Osteocyte (in vitro differentiated cells): ENCODE data around the gene FMN2. TPM values are rescaled to one million over a fixed set of nuclear protein-coding genes. Genes with fewer than 3 reads are reported as not detected.

Source experiments
- DNase-seq: peaks from one replicate; pipeline ENCODE4 v3.0.0; 2021; ENCODE audit warnings: mixed read lengths; ENCODE audit not compliant: unreplicated experiment; ENCODE audit errors: extremely low spot score
- H3K27ac Mint-ChIP-seq: one replicate; pipeline ENCODE4 v1.8.0; 2021; ENCODE audit warnings: mild to moderate bottlenecking, mixed read lengths; ENCODE audit not compliant: unreplicated experiment
- H3K27me3 Mint-ChIP-seq: one replicate; pipeline ENCODE4 v1.8.0; 2021; ENCODE audit warnings: mixed read lengths; ENCODE audit not compliant: unreplicated experiment
- H3K36me3 Mint-ChIP-seq: one replicate; pipeline ENCODE4 v1.8.0; 2021; ENCODE audit warnings: mixed read lengths; ENCODE audit not compliant: unreplicated experiment
- H3K4me1 Mint-ChIP-seq: one replicate; pipeline ENCODE4 v1.8.0; 2021; ENCODE audit warnings: mixed read lengths; ENCODE audit not compliant: unreplicated experiment
- H3K4me3 Mint-ChIP-seq: one replicate; pipeline ENCODE4 v1.8.0; 2021; ENCODE audit warnings: mild to moderate bottlenecking, moderate library complexity, mixed read lengths; ENCODE audit not compliant: unreplicated experiment
- H3K9me3 Mint-ChIP-seq: one replicate; pipeline ENCODE4 v1.8.0; 2021; ENCODE audit warnings: mixed read lengths; ENCODE audit not compliant: unreplicated experiment
- CTCF ChIP-seq: fragments of 200-600 bp; sonication (generic); IDR thresholded peaks from 2 replicates; pipeline ENCODE4 v1.5.0; 2021; ENCODE audit warnings: antibody characterized with exemption, mild to moderate bottlenecking, moderate library complexity
- total RNA-seq: library from RNA; stranded (reverse); gene quantifications from 2 replicates; pipeline ENCODE4 v1.2.1, GENCODE V29; 2021

Gene FMN2
- total RNA-seq, 1 donor from 2014 or later: 8.6 TPM

DNA sequence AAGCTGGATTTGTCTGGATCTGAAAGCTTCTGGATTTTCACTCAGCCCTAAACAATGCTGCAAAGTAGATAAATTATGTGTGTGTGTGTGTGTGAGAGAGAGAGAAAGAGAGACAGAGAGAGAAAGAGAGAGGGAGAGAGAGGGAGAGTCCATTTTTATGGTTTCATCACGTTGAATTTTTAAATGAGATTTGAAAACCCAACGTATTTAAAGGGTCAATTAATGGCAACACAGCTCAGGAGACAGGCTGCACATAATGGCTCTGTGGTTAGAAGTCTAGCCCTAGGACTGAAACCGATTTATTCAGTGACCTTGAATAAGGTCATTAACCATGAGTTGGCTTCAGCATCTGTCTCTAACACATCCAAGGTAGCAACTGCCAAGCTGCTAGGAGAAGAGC is 35.3 kb upstream of the FMN2 start:
- DNase-seq: no peak
- H3K27ac Mint-ChIP-seq: no peak overlapping the region
- H3K4me1 Mint-ChIP-seq: no peaks in the 10 kb centered on the region
- no peak overlapping the region for H3K4me3 Mint-ChIP-seq
- H3K36me3 Mint-ChIP-seq: no peaks in the 10 kb centered on the region
- H3K9me3 Mint-ChIP-seq: no peaks in the 10 kb centered on the region
- no peaks in the 10 kb centered on the region for H3K27me3 Mint-ChIP-seq
- no peak for TF ChIP-seq CTCF

DNA sequence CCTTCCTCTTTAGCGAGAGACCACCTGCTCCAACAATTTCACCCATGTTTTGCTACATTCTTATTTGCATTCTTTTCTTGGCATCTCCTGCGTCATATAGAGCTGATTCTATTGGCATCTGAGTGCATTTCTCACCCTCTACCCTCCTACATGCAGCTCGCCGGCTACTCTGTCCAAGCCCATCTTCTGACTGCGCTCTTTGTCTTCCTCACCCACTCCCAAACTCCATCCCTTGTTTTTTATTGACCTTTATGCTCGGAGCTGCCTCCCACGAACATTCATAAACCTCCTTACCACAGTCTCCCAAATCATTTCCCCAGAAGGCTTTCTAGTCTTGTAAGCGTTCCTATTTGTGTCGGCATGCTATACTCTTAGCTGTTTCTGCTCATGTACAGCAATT is 33.6 kb upstream of the FMN2 start:
- Mint-ChIP-seq H3K27ac (no peak overlapping the region), H3K9me3 (no peaks in the 10 kb centered on the region), H3K4me3 (no peak overlapping the region), H3K27me3 (no peaks in the 10 kb centered on the region), H3K36me3 (no peaks in the 10 kb centered on the region), H3K4me1 (no peaks in the 10 kb centered on the region)
- DNase-seq: no peak
- no peak for TF ChIP-seq CTCF

- no peak overlapping the region for H3K4me3 Mint-ChIP-seq
- H3K27me3 Mint-ChIP-seq: no peaks in the 10 kb centered on the region
These were observed 22.7 kb upstream of the FMN2 start for GRCh38 chr1:240068961-240069360.

GRCh38 chr1:240070188-240070587 is 21.5 kb upstream of the FMN2 start:
- DNase-seq: no peak
- no peak for TF ChIP-seq CTCF
- H3K9me3 Mint-ChIP-seq: no peaks in the 10 kb centered on the region
- H3K4me1 Mint-ChIP-seq: peaks cover 3% of the 10 kb centered on the region
- no peaks in the 10 kb centered on the region for H3K27me3 Mint-ChIP-seq
- H3K27ac Mint-ChIP-seq: no peak overlapping the region
- no peak overlapping the region for H3K4me3 Mint-ChIP-seq
- no peaks in the 10 kb centered on the region for H3K36me3 Mint-ChIP-seq

More at GRCh38 chr1:240068961-240069360, 22.7 kb upstream of the FMN2 start:
- DNase-seq: no peak
- no peak overlapping the region for H3K27ac Mint-ChIP-seq
- no peaks in the 10 kb centered on the region for H3K9me3 Mint-ChIP-seq
- TF ChIP-seq CTCF: no peak
- peaks cover 3% of the 10 kb centered on the region for H3K4me1 Mint-ChIP-seq
- no peaks in the 10 kb centered on the region for H3K36me3 Mint-ChIP-seq

GRCh38 chr1:240073097-240073496 is 18.6 kb upstream of the FMN2 start:
- no peak overlapping the region for H3K4me3 Mint-ChIP-seq
- H3K36me3 Mint-ChIP-seq: no peaks in the 10 kb centered on the region
- no peaks in the 10 kb centered on the region for H3K9me3 Mint-ChIP-seq
- no peak for DNase-seq
- no peak for TF ChIP-seq CTCF
- no peaks in the 10 kb centered on the region for H3K27me3 Mint-ChIP-seq
- H3K27ac Mint-ChIP-seq: no peak overlapping the region
- H3K4me1 Mint-ChIP-seq: peaks cover 3% of the 10 kb centered on the region
